NCI-H1417 (cell line): Measurements from ENCODE around the gene ZNF428.
"Not testable (repeated sequence)": the region's sequence is repeated elsewhere in the genome, so short reads cannot be mapped to it uniquely, and the experiment has no call there.

Experiments used
- DNase-seq, 3 experiments: peaks; one replicate each; lab custom pipeline; 2025; lab: John Stamatoyannopoulos, UW

The ZNF428 gene

GRCh38 chr19:43592800-43593350 is 26.6 kb downstream of the ZNF428 start:
- DNase-seq = no peak

- DNase-seq = no peak
These were observed 27.3 kb downstream of the ZNF428 start for GRCh38 chr19:43591904-43592772.

GRCh38 chr19:43589678-43590077 is 29.8 kb downstream of the ZNF428 start:
- no peak for DNase-seq

GRCh38 chr19:43589277-43589676 is 30.2 kb downstream of the ZNF428 start:
- DNase-seq = no peak

GRCh38 chr19:43587029-43587428 is 32.4 kb downstream of the ZNF428 start:
- not testable (repeated sequence) for DNase-seq

- DNase-seq = no peak
These were observed 33.1 kb downstream of the ZNF428 start for GRCh38 chr19:43586346-43586745.

- no peak for DNase-seq
These were observed 34.9 kb downstream of the ZNF428 start for GRCh38 chr19:43584484-43584883.

- no peak for DNase-seq
These were observed 36.9 kb downstream of the ZNF428 start for GRCh38 chr19:43582495-43582894.

GRCh38 chr19:43581467-43581866 is 38.0 kb downstream of the ZNF428 start:
- DNase-seq = no peak

GRCh38 chr19:43578787-43579186 is 40.6 kb downstream of the ZNF428 start:
- no peak for DNase-seq

- DNase-seq = peak; percentile 39 to 74 (median 68)
These were observed 43.2 kb downstream of the ZNF428 start for GRCh38 chr19:43575955-43576878.

- peak; percentile 96 to 99 (median 99) for DNase-seq
These were observed 44.1 kb downstream of the ZNF428 start, which contains the start of the genes PINLYP and XRCC1 for GRCh38 chr19:43575156-43575950. TSS of gene PINLYP (plus strand) at chr19:43575801. CDS start at chr19:43577192, 1,391 bp downstream. TSS of gene XRCC1 (minus strand) at chr19:43575527. CDS start at chr19:43575458, 69 bp downstream.

- peak in 1 of 3 experiments; percentile 49 for DNase-seq
These were observed 44.8 kb downstream of the ZNF428 start for GRCh38 chr19:43574424-43575155.

- DNase-seq = peak in 2 of 3 experiments; percentile 56 to 86
These were observed 47.2 kb downstream of the ZNF428 start for GRCh38 chr19:43572171-43572588.

GRCh38 chr19:43570174-43570791 is 49.1 kb downstream of the ZNF428 start:
- DNase-seq = peak in 2 of 3 experiments; percentile 62 to 88

GRCh38 chr19:43569657-43570056 is 49.8 kb downstream of the ZNF428 start:
- no peak for DNase-seq

- DNase-seq = no peak
These were observed 54.6 kb downstream of the ZNF428 start for GRCh38 chr19:43564800-43565199.

- DNase-seq = peak in 1 of 3 experiments; percentile 29
These were observed 55.5 kb downstream of the ZNF428 start for GRCh38 chr19:43563816-43564457.

GRCh38 chr19:43562698-43563241 is 56.7 kb downstream of the ZNF428 start:
- DNase-seq = peak in 2 of 3 experiments; percentile 50 to 81
